Stimulated activated CD4-positive, alpha-beta T cell treated with anti-CD3 and anti-CD28 coated beads, Interleukin-15, amount 100 ng/mL, for 24 hours (primary cell): ENCODE results near the gene TGM5.
"Not testable (repeated sequence)": the region's sequence is repeated elsewhere in the genome, so short reads cannot be mapped to it uniquely, and the experiment has no call there.

ENCODE experiments used
- DNase-seq: peaks from one replicate; pipeline ENCODE4 v3.0.0-alpha.2; 2020

The TGM5 gene

GRCh38 chr15:43243020-43243645 is 23.6 kb downstream of the TGM5 start:
- no peak for DNase-seq

- no peak for DNase-seq
These were observed 24.1 kb downstream of the TGM5 start for GRCh38 chr15:43242616-43243015.

GRCh38 chr15:43241100-43241499 is 25.6 kb downstream of the TGM5 start:
- DNase-seq = no peak

- DNase-seq = no peak
These were observed 26.8 kb downstream of the TGM5 start for GRCh38 chr15:43239732-43240491.

GRCh38 chr15:43238671-43239131 is 28.0 kb downstream of the TGM5 start:
- no peak for DNase-seq

- no peak for DNase-seq
These were observed 28.8 kb downstream of the TGM5 start for GRCh38 chr15:43237842-43238470.

- no peak for DNase-seq
These were observed 31.2 kb downstream of the TGM5 start for GRCh38 chr15:43235536-43235935.

- no peak for DNase-seq
These were observed 34.3 kb downstream of the TGM5 start for GRCh38 chr15:43232289-43232874.

- DNase-seq = no peak
These were observed 36.0 kb downstream of the TGM5 start for GRCh38 chr15:43230640-43231115.

- DNase-seq = no peak
These were observed 36.8 kb downstream of the TGM5 start for GRCh38 chr15:43229977-43230376.

GRCh38 chr15:43226436-43227305 is 40.1 kb downstream of the TGM5 start:
- DNase-seq = no peak

- DNase-seq = not testable (repeated sequence)
These were observed 40.8 kb downstream of the TGM5 start for GRCh38 chr15:43225950-43226255.

- DNase-seq = peak; percentile 54
These were observed 41.4 kb downstream of the TGM5 start for GRCh38 chr15:43225201-43225949.

- no peak for DNase-seq
These were observed 45.3 kb downstream of the TGM5 start for GRCh38 chr15:43221422-43221821.

- DNase-seq = no peak
These were observed 45.7 kb downstream of the TGM5 start, which contains the start of gene EPB42 for GRCh38 chr15:43220991-43221403. TSS of gene EPB42 (minus strand) at chr15:43221018. CDS start at chr15:43220825, 193 bp downstream.

GRCh38 chr15:43219929-43220928 is 46.5 kb downstream of the TGM5 start:
- no peak for DNase-seq

- DNase-seq = peak; percentile 19
These were observed 47.6 kb downstream of the TGM5 start for GRCh38 chr15:43218908-43219706.

GRCh38 chr15:43215961-43216360 is 50.8 kb downstream of the TGM5 start:
- DNase-seq = no peak

GRCh38 chr15:43214592-43215295 is 52.0 kb downstream of the TGM5 start:
- no peak for DNase-seq
